ENCODE measurements around the gene REXO5. TPM values are rescaled to one million over a fixed set of nuclear protein-coding genes. Genes with fewer than 3 reads are reported as not detected.

Gene REXO5
- total RNA-seq, 1 donor from 2014 or later: 1.8 TPM

DNA sequence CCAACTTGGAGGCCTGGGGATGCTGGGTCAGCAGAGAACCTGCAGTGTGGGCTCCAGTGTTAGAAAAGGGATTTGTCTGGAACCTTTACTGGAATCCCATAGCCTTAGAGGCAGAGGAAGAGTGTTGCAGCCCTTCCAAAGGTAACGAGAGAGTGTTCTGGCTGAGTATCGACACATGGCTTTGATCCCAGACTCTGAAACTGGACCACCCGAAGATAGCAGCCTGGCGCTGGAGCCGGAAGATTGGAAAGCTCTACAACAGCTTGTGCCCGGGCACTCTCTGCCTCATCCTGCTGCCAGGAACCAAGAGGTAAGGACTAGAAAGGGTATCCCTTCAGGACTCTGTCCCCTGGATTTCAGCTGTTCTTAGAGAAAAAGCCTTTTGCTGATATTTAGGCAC, 39.7 kb downstream of the REXO5 start:
- Mint-ChIP-seq H3K4me1 (ENCODE audit: low read depth, unreplicated experiment) (peaks cover 9% of the 10 kb centered on the region), H3K36me3 (ENCODE audit: low read depth, unreplicated experiment) (peaks cover 3% of the 10 kb centered on the region), H3K9me3 (ENCODE audit: unreplicated experiment) (no peaks in the 10 kb centered on the region), H3K27me3 (ENCODE audit: low read depth, unreplicated experiment) (no peaks in the 10 kb centered on the region), H3K27ac (ENCODE audit: unreplicated experiment) (no peak overlapping the region), H3K4me3 (ENCODE audit: unreplicated experiment) (no peak overlapping the region)
- Histone ChIP-seq H3K79me2 (ENCODE audit: insufficient read depth, low read length) (no peaks in the 10 kb centered on the region), H2AFZ (ENCODE audit: low read depth, low read length) (no peak overlapping the region), H3K4me2 (ENCODE audit: low read length) (no peak overlapping the region), H3K9me3 (ENCODE audit: insufficient read depth, low read depth, low read length) (no peaks in the 10 kb centered on the region), H3K4me1 (ENCODE audit: insufficient read depth, low read length) (peaks cover 1% of the 10 kb centered on the region), H3K36me3 (ENCODE audit: insufficient read depth, low read length) (no peaks in the 10 kb centered on the region), H3K9ac (ENCODE audit: low read length) (no peak overlapping the region), H4K20me1 (ENCODE audit: insufficient read depth, low read length) (no peaks in the 10 kb centered on the region), H3K27ac (ENCODE audit: low read depth, low read length) (no peak overlapping the region), H3K27me3 (ENCODE audit: insufficient read depth, low read length) (no peaks in the 10 kb centered on the region), H3K4me3 (ENCODE audit: insufficient read depth, low read depth, low read length) (no peak overlapping the region)
- DNase-seq (ENCODE audit: low read depth) (no peak), FAIRE-seq (no peak)
- no peak for TF ChIP-seq EZH2 (IDR thresholded peaks at IDR 0.05; ENCODE audit: insufficient read depth, low read length)
- TF ChIP-seq, protein P1, sequence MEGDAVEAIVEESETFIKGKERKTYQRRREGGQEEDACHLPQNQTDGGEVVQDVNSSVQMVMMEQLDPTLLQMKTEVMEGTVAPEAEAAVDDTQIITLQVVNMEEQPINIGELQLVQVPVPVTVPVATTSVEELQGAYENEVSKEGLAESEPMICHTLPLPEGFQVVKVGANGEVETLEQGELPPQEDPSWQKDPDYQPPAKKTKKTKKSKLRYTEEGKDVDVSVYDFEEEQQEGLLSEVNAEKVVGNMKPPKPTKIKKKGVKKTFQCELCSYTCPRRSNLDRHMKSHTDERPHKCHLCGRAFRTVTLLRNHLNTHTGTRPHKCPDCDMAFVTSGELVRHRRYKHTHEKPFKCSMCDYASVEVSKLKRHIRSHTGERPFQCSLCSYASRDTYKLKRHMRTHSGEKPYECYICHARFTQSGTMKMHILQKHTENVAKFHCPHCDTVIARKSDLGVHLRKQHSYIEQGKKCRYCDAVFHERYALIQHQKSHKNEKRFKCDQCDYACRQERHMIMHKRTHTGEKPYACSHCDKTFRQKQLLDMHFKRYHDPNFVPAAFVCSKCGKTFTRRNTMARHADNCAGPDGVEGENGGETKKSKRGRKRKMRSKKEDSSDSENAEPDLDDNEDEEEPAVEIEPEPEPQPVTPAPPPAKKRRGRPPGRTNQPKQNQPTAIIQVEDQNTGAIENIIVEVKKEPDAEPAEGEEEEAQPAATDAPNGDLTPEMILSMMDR (IDR thresholded peaks at IDR 0.05; ENCODE audit: insufficient read depth, low read depth, low read length): no peak

DNA sequence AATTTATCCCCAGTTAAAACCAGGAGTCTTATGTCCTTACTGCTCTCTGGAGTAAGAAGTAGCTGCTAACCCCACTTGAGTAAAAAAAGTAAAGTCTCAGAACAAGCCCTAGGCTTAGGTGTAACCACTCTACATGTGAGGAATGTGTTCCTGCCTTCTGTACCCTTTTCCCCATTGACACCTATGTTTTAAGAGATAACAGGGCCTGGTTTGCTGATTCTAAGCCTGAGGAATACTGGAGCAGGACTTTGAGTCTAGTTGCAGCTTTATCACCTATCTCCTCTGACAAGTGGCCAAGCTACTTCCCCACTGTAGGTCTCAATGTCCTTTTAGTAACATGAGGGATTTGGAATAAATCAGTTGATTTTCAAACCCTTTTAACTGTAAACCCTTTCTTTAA, 40.2 kb downstream of the REXO5 start:
- H3K27ac ChIP-seq (ENCODE audit: low read depth, low read length): no peak overlapping the region
- DNase-seq (ENCODE audit: low read depth): no peak
- H2AFZ ChIP-seq (ENCODE audit: low read depth, low read length): no peak overlapping the region
- H3K79me2 ChIP-seq (ENCODE audit: insufficient read depth, low read length): no peaks in the 10 kb centered on the region
- TF ChIP-seq EZH2 (IDR thresholded peaks at IDR 0.05; ENCODE audit: insufficient read depth, low read length): no peak
- TF ChIP-seq, protein P1 (IDR thresholded peaks at IDR 0.05; ENCODE audit: insufficient read depth, low read depth, low read length): no peak
- Mint-ChIP-seq H3K4me3 (ENCODE audit: unreplicated experiment) (no peak overlapping the region), H3K27ac (ENCODE audit: unreplicated experiment) (no peak overlapping the region), H3K4me1 (ENCODE audit: low read depth, unreplicated experiment) (peaks cover 14% of the 10 kb centered on the region), H3K36me3 (ENCODE audit: low read depth, unreplicated experiment) (peaks cover 3% of the 10 kb centered on the region), H3K9me3 (ENCODE audit: unreplicated experiment) (no peaks in the 10 kb centered on the region), H3K27me3 (ENCODE audit: low read depth, unreplicated experiment) (no peaks in the 10 kb centered on the region)
- FAIRE-seq: no peak
- no peaks in the 10 kb centered on the region for H4K20me1 ChIP-seq (ENCODE audit: insufficient read depth, low read length)
- H3K4me1 ChIP-seq (ENCODE audit: insufficient read depth, low read length): peaks cover 7% of the 10 kb centered on the region
- no peak overlapping the region for H3K4me2 ChIP-seq (ENCODE audit: low read length)
- no peak overlapping the region for H3K4me3 ChIP-seq (ENCODE audit: insufficient read depth, low read depth, low read length)
- no peak overlapping the region for H3K9ac ChIP-seq (ENCODE audit: low read length)
- H3K36me3 ChIP-seq (ENCODE audit: insufficient read depth, low read length): no peaks in the 10 kb centered on the region
- H3K27me3 ChIP-seq (ENCODE audit: insufficient read depth, low read length): no peaks in the 10 kb centered on the region
- H3K9me3 ChIP-seq (ENCODE audit: insufficient read depth, low read depth, low read length): no peaks in the 10 kb centered on the region

DNA sequence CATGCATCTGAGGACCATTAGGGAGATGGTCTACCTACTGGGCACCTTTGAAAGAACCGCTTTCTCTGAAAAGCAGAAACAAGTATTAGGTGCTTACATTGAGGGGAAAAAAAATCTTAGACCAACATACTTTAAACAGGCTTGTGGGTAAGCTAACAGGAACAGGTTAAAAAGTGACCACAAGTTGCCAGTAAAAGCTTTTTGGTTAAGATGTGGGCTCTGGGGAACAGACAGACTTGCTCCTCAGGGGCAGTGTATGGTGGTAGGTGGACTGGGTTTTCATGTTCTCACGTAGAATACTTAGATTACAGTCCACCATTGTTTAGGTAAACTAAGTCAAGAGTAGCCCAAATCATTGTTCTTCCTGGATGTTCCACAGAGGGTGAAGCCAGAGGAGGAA, 41.2 kb downstream of the REXO5 start:
- H3K4me3 ChIP-seq (ENCODE audit: insufficient read depth, low read depth, low read length): no peak overlapping the region
- TF ChIP-seq, protein P1 (IDR thresholded peaks at IDR 0.05; ENCODE audit: insufficient read depth, low read depth, low read length): no peak
- TF ChIP-seq EZH2 (IDR thresholded peaks at IDR 0.05; ENCODE audit: insufficient read depth, low read length): no peak
- Mint-ChIP-seq H3K27ac (ENCODE audit: unreplicated experiment) (no peak overlapping the region), H3K4me3 (ENCODE audit: unreplicated experiment) (no peak overlapping the region), H3K36me3 (ENCODE audit: low read depth, unreplicated experiment) (peaks cover 3% of the 10 kb centered on the region), H3K9me3 (ENCODE audit: unreplicated experiment) (no peaks in the 10 kb centered on the region), H3K4me1 (ENCODE audit: low read depth, unreplicated experiment) (peaks cover 20% of the 10 kb centered on the region), H3K27me3 (ENCODE audit: low read depth, unreplicated experiment) (no peaks in the 10 kb centered on the region)
- FAIRE-seq (no peak), DNase-seq (ENCODE audit: low read depth) (no peak)
- peaks cover 13% of the 10 kb centered on the region for H3K4me1 ChIP-seq (ENCODE audit: insufficient read depth, low read length)
- no peaks in the 10 kb centered on the region for H3K36me3 ChIP-seq (ENCODE audit: insufficient read depth, low read length)
- no peak overlapping the region for H3K4me2 ChIP-seq (ENCODE audit: low read length)
- no peak overlapping the region for H3K9ac ChIP-seq (ENCODE audit: low read length)
- no peak overlapping the region for H3K27ac ChIP-seq (ENCODE audit: low read depth, low read length)
- H3K27me3 ChIP-seq (ENCODE audit: insufficient read depth, low read length): no peaks in the 10 kb centered on the region
- H3K79me2 ChIP-seq (ENCODE audit: insufficient read depth, low read length): no peaks in the 10 kb centered on the region
- H3K9me3 ChIP-seq (ENCODE audit: insufficient read depth, low read depth, low read length): no peaks in the 10 kb centered on the region
- H2AFZ ChIP-seq (ENCODE audit: low read depth, low read length): no peak overlapping the region
- no peaks in the 10 kb centered on the region for H4K20me1 ChIP-seq (ENCODE audit: insufficient read depth, low read length)
